Bone marrow (tissue), 2 donors: Measurements from ENCODE around the gene MRPS21.

Experiments
- DNase-seq, 2 donors: peaks; one replicate each; lab custom pipeline; 2025; lab: John Stamatoyannopoulos, UW

MRPS21 gene

DNA sequence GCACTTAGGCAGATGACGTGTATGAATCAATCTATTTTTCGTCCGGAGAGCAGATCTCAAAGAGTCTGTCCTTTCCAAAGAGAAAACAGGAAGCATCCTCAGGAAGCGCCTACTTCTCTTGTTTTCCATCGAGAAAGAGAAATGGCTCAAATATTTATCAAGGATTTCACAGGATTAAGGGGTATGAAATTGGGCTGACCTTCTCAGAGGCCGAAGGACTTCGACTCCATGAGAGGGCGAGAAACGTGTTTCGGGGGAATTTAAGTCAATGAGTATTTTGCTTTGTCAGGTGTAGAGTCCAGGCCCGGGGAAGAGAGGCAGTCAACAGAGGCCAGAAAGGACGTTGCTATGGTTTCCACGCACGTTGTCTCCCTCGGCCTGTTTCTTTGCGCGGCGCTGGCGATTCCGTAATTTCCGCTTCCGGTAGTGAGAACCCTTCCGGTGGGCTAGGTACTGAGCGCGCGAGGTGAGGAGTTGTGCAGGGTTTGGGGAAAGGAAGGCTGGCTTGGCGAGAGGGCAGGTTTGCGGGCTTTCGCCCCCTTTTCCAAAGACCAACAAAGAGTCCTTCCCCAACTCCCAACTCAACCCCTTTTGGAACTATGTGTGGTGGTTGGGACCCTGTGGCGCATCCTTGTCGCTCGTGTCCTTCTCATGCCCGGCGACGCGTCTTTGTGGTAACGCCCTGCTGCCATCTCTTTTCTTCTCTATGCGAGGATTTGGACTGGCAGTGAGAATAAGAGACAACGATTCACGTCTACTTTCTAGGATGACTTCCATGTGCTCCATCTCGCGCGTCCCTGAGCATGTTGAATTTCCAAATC is at the start of gene MRPS21:
Gene MRPS21, plus strand, starts transcription at position 429 of the 821 bp plus-strand sequence. CDS start 506 bp downstream, outside the sequence.
- peak; percentile 55 to 58 for DNase-seq

GRCh38 chr1:150249936-150250335 is 43.7 kb upstream of the MRPS21 start:
- no peak for DNase-seq

DNA sequence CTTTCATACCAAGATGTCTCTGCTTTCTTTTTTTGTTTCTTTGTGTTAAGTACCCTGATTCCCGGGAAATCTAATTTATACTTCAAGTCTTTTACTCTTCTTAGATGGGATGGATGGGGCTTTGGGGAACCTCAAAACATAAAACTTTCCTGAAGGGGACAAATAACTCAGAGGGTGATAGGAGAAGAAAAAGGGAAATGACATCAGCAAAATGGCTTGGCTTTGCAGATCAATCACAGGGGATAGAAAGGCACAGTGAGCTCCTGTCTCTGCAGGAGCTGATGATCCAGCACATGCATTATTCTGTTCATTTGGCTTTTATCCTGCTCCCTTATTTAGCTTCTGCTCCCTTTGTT is 37.5 kb upstream of the MRPS21 start:
- no peak for DNase-seq

DNA sequence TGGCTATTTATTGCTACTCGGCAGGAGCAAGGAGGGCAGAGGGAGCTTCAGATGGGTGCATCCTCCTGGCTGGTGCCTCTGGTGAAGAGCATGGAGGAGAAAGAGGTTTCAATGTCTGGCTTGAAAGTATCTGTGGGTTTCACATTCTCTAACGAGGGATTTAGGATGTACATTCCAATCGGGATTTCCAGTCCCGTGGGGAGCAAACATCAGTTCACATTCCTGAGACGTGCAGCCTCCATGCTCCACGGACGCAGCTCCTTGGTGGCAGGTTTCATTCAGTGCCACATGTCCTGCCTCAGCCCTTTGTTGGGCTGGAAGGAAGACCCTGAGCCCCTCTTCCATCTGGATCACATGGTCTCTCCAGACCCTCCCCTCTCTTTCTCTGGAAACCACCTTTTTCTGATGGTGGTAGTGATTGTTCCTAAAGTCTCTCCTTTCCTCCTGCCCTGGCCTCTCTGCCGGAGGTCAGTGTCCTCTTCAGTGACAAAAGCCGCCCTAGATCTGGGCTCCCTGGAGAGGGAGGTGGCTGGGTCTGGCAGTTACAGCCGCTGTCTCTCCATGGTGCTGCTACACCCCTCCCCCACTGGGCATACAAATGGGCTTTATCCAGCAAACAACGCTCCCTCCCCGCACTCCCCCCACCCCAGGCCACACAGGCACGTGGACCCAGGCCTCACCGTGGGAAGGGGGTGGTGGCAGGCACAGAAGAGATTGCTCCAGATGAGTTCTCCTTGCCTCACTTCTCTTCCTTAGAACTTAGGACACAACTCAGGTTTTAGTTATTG is 36.9 kb upstream of the MRPS21 start:
- DNase-seq: no peak

DNA sequence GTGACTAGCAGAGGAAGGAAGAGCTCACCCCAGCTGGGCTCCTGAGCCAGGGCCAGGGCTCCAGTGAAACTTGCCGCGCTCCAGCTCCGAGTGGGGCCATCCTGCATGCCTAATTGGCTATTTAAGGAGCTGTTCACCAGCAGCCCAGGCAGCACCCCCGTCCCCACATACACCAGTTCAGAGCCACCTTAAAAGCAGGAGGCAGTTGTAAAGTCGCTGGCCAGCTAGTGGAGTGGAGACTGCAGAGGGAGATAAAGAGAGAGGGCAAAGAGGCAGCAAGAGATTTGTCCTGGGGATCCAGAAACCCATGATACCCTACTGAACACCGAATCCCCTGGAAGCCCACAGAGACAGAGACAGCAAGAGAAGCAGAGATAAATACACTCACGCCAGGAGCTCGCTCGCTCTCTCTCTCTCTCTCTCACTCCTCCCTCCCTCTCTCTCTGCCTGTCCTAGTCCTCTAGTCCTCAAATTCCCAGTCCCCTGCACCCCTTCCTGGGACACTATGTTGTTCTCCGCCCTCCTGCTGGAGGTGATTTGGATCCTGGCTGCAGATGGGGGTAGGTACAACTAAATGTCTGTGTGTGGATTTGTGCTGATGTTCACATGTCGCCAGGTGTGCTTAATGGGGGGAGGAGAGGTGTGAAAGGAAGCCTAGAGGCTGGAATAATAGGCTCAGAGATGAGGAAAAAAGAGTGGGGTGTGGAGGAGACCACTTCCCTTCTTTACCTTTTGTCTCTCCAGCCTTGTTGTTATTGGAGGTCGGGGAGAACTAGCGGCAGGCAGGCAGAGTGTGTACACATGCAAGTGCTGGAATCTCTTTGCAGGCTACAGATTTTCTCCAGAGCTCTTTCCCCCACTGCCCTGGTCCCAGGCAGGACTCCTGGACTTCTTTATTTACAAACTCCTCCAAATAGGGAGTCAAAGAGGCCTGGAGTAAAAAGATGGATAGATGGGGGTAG is 35.8 kb upstream of the MRPS21 start, which contains the start of gene CA14:
Gene CA14, plus strand, starts transcription at position 151 of the 962 bp plus-strand sequence. Its CDS starts 355 bp downstream, at position 506.
- no peak for DNase-seq

DNA sequence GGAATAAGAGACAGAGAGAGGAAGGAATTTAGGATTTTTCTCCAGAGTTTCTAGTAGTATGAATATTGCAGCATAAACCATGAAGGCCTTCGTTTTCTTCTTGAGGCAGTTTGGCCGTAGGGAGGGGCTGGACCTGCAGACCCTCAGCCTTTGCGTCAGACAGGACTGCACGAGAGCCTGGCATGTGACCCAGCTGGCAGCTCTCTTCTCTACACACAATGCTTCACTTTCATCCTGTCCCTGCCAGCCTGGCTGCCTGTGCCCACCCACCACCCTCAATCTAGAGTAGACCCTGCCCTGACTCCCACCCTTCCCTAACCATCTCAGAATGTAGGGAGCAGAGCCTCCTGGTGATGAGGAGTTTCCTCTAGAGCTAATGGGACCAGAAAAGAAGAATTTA is 34.4 kb upstream of the MRPS21 start:
- DNase-seq: no peak

DNA sequence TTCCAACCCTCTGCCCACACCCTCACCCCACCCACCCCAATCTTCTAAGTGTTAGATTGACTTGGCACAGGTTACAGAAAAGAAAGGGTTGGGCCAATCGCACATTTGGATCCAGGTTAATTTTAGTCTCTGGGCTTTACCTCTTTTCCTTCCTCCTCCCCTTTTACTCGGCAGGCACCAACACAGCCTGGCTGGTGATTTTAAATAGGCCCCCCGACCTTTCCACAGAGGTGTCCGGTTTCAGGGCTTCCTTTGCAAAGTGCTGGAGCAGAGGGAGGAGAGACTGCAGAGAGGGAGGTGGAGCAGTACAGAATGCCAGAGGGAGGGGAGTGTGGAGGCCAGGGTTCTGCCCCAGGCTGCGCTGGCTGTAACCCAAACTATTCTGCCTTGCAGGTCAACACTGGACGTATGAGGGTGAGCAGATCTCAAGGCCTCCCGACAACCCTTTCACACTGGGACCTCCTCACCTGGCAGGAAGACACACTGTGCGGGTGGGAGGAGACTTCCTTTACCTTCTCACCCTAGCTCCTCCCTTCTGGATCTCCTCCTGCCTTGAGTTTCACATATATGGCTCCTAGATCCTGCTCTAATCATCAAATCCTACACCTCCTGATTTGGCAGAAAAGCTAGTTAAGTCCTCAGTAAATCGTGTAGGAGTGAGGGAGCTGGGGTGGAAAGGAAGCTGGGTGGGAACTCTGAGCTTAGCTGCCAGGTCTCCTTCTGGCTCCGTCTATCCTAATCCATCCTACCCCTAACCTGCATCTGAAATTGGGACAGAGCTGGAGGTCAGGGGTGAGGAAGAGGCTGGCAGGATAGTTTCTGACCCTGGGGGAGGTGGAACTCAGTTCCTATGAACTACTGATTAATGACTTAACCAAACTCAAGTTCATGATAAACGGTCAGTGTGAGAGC is 33.6 kb upstream of the MRPS21 start:
- no peak for DNase-seq

DNA sequence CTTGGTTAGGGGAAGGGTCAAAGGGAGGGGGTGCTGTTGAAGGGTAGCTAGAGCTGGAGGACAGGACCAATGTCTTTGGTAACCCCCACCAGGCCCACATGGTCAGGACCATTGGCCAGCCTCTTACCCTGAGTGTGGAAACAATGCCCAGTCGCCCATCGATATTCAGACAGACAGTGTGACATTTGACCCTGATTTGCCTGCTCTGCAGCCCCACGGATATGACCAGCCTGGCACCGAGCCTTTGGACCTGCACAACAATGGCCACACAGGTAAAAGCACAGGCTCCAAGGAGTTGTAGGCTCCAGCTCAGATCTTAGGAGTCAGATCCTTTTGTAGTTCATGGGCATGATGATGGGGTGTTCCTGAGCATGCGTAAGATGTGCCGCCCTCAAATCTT is 32.3 kb upstream of the MRPS21 start:
- no peak for DNase-seq

DNA sequence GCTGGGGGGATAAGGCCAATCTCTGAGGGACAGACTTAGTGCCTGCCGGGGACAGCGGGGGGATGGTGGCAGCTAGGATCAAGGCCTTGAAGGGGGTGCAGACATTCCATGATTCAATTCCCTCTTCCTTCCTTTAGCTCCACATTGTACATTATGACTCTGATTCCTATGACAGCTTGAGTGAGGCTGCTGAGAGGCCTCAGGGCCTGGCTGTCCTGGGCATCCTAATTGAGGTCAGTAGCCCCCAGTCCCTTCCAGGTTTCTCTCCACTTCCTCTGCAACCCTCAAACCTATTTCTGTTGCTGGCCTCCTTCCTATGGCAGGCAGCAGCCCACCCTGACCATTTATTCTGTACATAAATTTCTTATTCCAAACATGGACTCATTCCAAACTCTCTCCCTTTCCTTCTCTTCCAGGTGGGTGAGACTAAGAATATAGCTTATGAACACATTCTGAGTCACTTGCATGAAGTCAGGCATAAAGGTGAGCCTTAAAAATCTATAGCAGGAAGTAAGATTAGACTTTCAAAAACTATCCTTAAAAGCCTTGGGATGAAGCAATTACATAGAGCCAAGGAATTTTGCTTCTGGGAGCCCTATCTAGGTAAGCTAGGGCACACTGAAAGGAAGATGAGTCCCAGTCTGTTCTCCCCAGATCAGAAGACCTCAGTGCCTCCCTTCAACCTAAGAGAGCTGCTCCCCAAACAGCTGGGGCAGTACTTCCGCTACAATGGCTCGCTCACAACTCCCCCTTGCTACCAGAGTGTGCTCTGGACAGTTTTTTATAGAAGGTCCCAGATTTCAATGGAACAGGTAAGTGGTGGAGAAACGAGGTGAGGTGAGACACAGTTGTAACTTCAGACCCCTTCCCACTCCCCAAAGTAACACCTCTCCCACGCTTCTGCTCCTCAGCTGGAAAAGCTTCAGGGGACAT is 31.0 kb upstream of the MRPS21 start:
- DNase-seq: no peak

DNA sequence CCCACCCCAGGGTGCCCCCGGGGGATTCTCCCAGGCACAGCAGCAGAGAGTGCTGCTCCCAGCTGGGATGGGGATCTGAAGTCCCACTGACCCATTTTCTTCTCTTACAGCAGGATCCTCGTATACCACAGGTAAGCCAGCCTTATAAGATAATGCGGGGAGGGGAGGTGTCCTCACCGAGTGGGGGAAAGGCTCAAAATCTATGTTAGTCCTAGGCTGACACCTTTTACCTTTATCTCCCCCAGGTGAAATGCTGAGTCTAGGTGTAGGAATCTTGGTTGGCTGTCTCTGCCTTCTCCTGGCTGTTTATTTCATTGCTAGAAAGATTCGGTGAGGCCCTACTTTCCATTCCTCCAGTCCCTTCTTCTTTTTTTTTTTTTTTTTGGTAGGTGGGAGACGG is 30.1 kb upstream of the MRPS21 start:
- no peak for DNase-seq

DNA sequence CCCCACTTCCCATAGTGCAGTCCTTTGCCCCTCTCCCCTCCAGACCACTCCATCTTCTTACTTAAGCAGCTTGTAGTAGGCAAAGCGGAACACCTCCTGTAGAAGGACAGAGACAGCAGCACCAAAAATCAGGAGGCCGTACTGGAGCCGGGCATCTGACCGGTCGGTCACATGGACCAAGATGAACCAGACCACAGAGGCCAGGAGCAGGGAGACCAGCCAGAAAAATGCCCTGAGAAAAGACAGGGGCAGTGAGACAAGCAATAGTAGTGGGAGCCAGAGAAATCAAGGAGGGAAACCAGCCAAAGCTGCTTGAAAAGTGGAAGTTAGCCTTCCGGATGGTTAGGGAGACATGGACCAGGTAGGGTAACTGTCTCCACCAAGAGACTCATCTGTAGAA is 25.8 kb upstream of the MRPS21 start:
- DNase-seq: no peak

DNA sequence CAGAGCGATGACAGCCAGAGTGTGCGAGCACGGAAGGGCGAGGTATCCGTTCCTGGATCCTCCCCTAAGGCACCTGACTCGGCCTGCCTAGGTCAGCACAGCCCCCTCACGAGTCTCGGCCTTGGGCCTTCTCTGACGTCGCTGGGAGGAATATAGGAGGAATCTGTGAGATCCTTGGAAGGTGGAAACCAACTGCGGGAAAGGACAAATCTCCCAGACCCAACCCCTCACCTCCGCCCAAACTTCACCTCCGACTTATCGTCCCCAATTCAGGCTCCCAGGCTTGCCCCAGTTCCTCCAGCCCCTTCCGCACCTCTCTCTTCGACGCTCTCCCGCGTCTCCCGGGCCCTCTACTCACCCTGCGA is 25.3 kb upstream of the MRPS21 start:
- DNase-seq: no peak

GRCh38 chr1:150268705-150269403 is 24.8 kb upstream of the MRPS21 start, which contains the start of gene APH1A:
TSS of gene APH1A (minus strand) at chr1:150269016. CDS start at chr1:150268810, 206 bp downstream.
- DNase-seq: peak; percentile 81 to 94

DNA sequence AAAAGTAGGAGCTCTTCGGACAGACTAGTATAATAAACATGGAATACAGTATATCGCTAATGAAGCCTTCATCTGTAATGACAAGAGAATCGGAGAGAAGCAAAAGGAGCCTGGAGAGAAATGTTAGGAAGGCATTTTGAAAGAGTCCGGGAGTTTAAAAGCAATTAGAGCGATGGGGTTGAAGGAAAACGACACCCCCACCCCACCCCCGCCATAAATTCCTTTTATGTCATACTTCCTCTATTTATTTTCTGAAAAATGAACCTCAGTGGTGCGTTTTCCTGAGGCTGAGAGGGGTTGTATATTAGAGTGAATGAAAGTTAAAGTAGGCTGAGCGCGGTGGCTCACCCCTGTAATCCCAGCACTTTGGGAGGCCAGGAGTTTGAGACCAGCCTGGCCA is 24.2 kb upstream of the MRPS21 start:
- no peak for DNase-seq

DNA sequence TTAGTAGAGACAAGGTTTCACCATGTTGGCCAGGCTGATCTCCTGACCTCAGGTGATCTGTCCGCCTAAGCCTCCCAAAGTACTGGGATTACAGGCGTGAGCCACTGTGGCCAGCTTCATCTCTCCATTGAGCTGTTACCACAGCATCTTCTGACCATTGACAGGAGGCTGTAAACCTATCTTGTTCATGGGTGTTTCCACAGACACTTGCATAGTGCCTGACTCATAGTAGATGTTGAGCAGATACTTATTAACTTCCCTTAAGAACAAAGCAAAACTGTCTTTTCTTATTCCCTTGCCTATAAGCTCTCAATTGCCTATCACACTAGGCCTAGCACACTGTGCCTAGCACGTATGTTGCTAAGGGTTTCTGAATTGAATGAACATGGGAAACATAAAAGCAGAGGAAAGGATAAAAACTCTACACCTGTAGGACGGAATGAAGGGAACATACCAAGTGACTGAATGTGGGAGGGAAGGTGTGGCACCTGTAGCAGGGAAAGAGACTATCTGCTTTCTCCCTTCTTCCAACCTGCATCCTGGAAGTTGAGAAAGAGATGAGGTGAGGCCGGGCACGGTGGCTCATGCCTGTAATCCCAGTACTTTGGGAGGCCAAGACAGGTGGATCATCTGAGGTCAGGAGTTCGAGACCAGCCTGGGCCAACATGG is 22.2 kb upstream of the MRPS21 start:
- no peak for DNase-seq

- no peak for DNase-seq
These were observed 20.4 kb upstream of the MRPS21 start for GRCh38 chr1:150273311-150273710.

DNA sequence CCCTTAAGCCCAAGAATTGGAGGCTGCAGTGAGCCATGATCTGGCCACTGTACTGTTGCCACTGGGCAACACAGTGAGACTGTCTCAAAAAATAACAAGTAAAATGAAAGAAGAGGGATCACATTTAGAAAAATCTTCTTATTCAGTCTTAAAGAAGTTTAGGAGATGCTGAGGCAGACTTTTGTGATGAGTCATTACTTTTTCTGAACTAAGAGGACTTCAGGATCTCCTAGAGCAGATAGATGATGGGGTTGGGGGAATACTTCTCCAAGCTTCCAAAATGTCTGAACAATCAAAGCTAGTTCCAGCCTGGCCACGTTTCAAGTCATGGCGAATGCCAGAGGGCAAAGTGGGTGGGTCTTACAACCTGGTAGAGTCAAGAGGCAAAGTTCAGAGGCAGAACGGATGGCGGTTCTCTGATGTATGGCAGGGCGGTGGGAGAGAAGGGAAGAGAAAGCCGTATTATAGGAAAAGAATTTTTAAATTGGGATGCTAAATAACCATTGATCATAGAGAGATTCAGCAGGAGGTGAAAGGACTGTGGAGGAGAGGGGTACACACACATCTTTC is 13.4 kb upstream of the MRPS21 start:
- no peak for DNase-seq

DNA sequence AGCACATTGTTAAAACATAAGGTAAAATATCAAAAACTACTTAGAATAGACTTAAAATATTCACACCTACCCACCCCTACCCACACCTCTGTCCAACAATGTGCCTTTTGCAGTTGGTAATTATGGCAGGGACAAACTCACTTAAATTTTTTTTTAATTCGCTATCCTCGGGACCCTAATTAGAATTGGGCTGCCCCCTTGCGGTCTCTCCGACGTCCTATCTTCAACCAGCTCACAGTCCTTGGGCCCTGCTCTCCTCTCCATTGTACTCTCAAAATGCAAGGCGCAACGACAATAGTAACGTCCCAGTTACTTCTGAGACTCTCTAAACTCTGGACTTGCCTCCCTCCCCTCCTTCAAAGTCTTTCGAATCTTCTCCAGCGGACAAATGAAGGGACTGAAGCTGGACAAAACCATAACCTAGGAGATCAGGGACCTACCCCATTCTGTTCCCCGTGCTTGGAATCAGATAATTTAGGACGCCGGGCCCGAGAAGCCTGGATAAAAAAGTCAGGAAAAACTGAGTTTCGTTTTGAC is 12.4 kb upstream of the MRPS21 start:
- peak; percentile 17 to 83 for DNase-seq
